Measurements from ENCODE around the gene LINC00237. TPM values are rescaled to one million over a fixed set of nuclear protein-coding genes. Genes with fewer than 3 reads are reported as not detected.

LINC00237 gene
- polyA plus RNA-seq, 2 of the 4 experiments (the other 2 are of a cell fraction): not detected

DNA sequence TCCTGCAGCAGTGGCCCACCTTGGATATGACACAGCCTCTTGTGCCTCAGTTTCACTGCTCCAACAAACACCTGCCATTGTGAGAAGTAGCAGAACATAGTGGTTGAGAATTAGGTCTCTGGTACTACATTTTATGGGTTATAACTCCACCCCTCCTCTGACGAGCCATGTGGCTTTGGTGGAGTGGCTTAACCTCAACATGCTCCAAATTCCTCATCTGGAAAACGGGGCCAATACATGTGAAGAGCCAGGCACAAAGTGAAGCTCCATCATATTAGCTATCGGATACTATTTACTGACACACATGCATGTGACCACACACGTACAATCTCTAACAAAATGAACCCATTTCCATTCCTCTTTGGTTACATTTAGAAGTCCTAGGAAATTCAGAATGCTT, 11.4 kb upstream of the LINC00237 start:
- Histone ChIP-seq H3K27ac (no peak overlapping the region), H3K4me2 (no peak overlapping the region), H3K9me3 (no peaks in the 10 kb centered on the region), H3K4me1 (no peaks in the 10 kb centered on the region), H3K4me3 (no peak overlapping the region)
- WGBS (ENCODE audit: missing lambda C conversion rate): 26% methylated on average over 4 of the region's 4 CpGs
- TF ChIP-seq KDM1A (IDR thresholded peaks at IDR 0.05; ENCODE audit: low read depth) (no peak), ZC3H11A (IDR thresholded peaks at IDR 0.05) (no peak), EHF (CRISPR knock-in tag; IDR thresholded peaks at IDR 0.05) (no peak), BHLHE40 (IDR thresholded peaks at IDR 0.05; ENCODE audit: low read depth, low read length) (no peak), HOXA7 (CRISPR knock-in tag; IDR thresholded peaks at IDR 0.05) (no peak), ESRRA (IDR thresholded peaks at IDR 0.05; ENCODE audit: borderline replicate concordance, low read length) (no peak), FOXS1 (CRISPR knock-in tag; IDR thresholded peaks at IDR 0.05) (no peak), RNF2 (IDR thresholded peaks at IDR 0.05; ENCODE audit: borderline replicate concordance, low read depth) (no peak), ZSCAN20 (CRISPR knock-in tag; IDR thresholded peaks at IDR 0.05) (no peak), MYC (IDR thresholded peaks at IDR 0.05; ENCODE audit: borderline replicate concordance, low read length) (no peak), NFE2L2 (conservative IDR thresholded peaks at IDR 0.05; ENCODE audit: low read length) (no peak), MAFK (IDR thresholded peaks at IDR 0.05; ENCODE audit: partially characterized antibody) (no peak)
- TF ChIP-seq, protein P1, sequence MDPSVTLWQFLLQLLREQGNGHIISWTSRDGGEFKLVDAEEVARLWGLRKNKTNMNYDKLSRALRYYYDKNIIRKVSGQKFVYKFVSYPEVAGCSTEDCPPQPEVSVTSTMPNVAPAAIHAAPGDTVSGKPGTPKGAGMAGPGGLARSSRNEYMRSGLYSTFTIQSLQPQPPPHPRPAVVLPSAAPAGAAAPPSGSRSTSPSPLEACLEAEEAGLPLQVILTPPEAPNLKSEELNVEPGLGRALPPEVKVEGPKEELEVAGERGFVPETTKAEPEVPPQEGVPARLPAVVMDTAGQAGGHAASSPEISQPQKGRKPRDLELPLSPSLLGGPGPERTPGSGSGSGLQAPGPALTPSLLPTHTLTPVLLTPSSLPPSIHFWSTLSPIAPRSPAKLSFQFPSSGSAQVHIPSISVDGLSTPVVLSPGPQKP (IDR thresholded peaks at IDR 0.05; ENCODE audit: low read depth, low read length): no peak
- TF ChIP-seq, protein P2, sequence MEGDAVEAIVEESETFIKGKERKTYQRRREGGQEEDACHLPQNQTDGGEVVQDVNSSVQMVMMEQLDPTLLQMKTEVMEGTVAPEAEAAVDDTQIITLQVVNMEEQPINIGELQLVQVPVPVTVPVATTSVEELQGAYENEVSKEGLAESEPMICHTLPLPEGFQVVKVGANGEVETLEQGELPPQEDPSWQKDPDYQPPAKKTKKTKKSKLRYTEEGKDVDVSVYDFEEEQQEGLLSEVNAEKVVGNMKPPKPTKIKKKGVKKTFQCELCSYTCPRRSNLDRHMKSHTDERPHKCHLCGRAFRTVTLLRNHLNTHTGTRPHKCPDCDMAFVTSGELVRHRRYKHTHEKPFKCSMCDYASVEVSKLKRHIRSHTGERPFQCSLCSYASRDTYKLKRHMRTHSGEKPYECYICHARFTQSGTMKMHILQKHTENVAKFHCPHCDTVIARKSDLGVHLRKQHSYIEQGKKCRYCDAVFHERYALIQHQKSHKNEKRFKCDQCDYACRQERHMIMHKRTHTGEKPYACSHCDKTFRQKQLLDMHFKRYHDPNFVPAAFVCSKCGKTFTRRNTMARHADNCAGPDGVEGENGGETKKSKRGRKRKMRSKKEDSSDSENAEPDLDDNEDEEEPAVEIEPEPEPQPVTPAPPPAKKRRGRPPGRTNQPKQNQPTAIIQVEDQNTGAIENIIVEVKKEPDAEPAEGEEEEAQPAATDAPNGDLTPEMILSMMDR (IDR thresholded peaks at IDR 0.05): no peak
- ChIA-PET POLR2A (no interaction called here), CTCF (interaction anchor here (1.3 kb wide), 1 partner anchor 69 kb away, joined by 3 read pairs; no protein-coding TSS in a partner anchor)
- DNase-seq (ENCODE audit: low read depth in 1 of 2, low spot score in 1 of 2) (no peak), FAIRE-seq (no peak), ATAC-seq (no peak)

DNA sequence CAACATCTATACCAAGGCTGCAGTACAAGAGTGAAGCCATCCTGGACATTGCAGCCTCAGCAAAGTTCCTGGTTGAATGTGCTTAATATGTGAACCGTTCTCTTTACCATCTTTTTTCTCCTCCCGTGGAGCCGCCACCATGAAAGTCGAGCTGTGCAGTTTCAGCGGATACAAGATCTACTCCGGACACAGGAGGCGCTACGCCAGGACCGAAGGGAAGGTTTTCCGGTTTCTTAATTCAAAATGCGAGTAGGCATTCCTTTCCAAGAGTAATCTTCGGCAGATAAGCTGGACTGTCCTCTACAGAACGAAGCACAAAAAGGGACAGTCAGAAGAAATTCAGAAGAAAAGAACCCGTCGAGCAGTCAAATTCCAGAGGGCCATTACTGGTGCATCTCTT, 8.4 kb upstream of the LINC00237 start:
- H3K27ac ChIP-seq: no peak overlapping the region
- TF ChIP-seq CHD4 (IDR thresholded peaks at IDR 0.05; ENCODE audit: borderline replicate concordance) (no peak), FOSB (CRISPR knock-in tag; IDR thresholded peaks at IDR 0.05) (no peak), EHF (CRISPR knock-in tag; IDR thresholded peaks at IDR 0.05) (no peak), KDM5A (IDR thresholded peaks at IDR 0.05) (no peak), JUN (IDR thresholded peaks at IDR 0.05) (no peak), POLR2AphosphoS2 (conservative IDR thresholded peaks at IDR 0.05; ENCODE audit: low read length) (no peak), RFX5 (IDR thresholded peaks at IDR 0.05) (no peak), FOSL2 (IDR thresholded peaks at IDR 0.05) (no peak), FOSL2 (CRISPR knock-in tag; IDR thresholded peaks at IDR 0.05) (no peak), RARB (CRISPR knock-in tag; IDR thresholded peaks at IDR 0.05) (no peak), ESRRA (IDR thresholded peaks at IDR 0.05; ENCODE audit: borderline replicate concordance, low read length) (no peak), HOXA7 (CRISPR knock-in tag; IDR thresholded peaks at IDR 0.05) (no peak), TP53 (CRISPR knock-in tag; IDR thresholded peaks at IDR 0.05) (no peak), SREBF2 (IDR thresholded peaks at IDR 0.05) (no peak), BHLHE40 (IDR thresholded peaks at IDR 0.05; ENCODE audit: low read depth, low read length) (no peak), MAFK (IDR thresholded peaks at IDR 0.05; ENCODE audit: partially characterized antibody) (no peak)
- TF ChIP-seq, protein P3, sequence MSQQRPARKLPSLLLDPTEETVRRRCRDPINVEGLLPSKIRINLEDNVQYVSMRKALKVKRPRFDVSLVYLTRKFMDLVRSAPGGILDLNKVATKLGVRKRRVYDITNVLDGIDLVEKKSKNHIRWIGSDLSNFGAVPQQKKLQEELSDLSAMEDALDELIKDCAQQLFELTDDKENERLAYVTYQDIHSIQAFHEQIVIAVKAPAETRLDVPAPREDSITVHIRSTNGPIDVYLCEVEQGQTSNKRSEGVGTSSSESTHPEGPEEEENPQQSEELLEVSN (IDR thresholded peaks at IDR 0.05; ENCODE audit: borderline replicate concordance, low read depth): no peak
- no peaks in the 10 kb centered on the region for H3K9me3 ChIP-seq
- no peak for ATAC-seq
- H3K4me2 ChIP-seq: no peak overlapping the region
- FAIRE-seq: no peak
- ChIA-PET CTCF (interaction anchor here (0.6 kb wide), 1 partner anchor 1945 kb away, joined by 3 read pairs; no protein-coding TSS in a partner anchor), POLR2A (interaction anchor here (1.0 kb wide), 1 partner anchor 11 kb away, joined by 3 read pairs; the partner anchor contains the start of gene KIZ)
- H3K4me1 ChIP-seq: no peaks in the 10 kb centered on the region
- H3K4me3 ChIP-seq: no peak overlapping the region
- DNase-seq (ENCODE audit: low read depth in 1 of 2, low spot score in 1 of 2): no peak
- 59% methylated on average over 15 of the region's 15 CpGs for WGBS (ENCODE audit: missing lambda C conversion rate)

Measured in A549 (cell line).